Measurements from ENCODE around the gene MMP26.

- TF ChIP-seq, protein P1, sequence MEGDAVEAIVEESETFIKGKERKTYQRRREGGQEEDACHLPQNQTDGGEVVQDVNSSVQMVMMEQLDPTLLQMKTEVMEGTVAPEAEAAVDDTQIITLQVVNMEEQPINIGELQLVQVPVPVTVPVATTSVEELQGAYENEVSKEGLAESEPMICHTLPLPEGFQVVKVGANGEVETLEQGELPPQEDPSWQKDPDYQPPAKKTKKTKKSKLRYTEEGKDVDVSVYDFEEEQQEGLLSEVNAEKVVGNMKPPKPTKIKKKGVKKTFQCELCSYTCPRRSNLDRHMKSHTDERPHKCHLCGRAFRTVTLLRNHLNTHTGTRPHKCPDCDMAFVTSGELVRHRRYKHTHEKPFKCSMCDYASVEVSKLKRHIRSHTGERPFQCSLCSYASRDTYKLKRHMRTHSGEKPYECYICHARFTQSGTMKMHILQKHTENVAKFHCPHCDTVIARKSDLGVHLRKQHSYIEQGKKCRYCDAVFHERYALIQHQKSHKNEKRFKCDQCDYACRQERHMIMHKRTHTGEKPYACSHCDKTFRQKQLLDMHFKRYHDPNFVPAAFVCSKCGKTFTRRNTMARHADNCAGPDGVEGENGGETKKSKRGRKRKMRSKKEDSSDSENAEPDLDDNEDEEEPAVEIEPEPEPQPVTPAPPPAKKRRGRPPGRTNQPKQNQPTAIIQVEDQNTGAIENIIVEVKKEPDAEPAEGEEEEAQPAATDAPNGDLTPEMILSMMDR (IDR thresholded peaks at IDR 0.05; ENCODE audit: low read depth, low read length): no peak
- TF ChIP-seq MYC (IDR thresholded peaks at IDR 0.05; ENCODE audit: low read depth, low read length) (no peak), POLR2A (IDR thresholded peaks at IDR 0.05; ENCODE audit: extremely low read depth, insufficient read length) (no peak)
Measured at GRCh38 chr11:4713241-4713640, 8.7 kb downstream of the MMP26 start.

All from NB4 (cell line).